ENCODE results near the gene KHDRBS2. TPM values are rescaled to one million over a fixed set of nuclear protein-coding genes. Genes with fewer than 3 reads are reported as not detected.

The KHDRBS2 gene
- total and polyA plus RNA-seq, 11 donors: 0.15 to 0.29 TPM; not detected in 9

GRCh38 chr6:61640463-61640862, 645.6 kb downstream of the KHDRBS2 start:
- DNase-seq (no peak), ATAC-seq (no peak)
- no peak overlapping the region for H3K4me3 ChIP-seq
- H3K9me3 ChIP-seq: peaks cover 0 to 40% (median 6%) of the 10 kb centered on the region in 12 donors
- H3K27ac ChIP-seq: no peak overlapping the region
- 54 to 61% (median 55%) methylated on average over 3 of the region's 3 CpGs for WGBS, 4 donors
- H3K4me1 ChIP-seq: no peaks in the 10 kb centered on the region
- TF ChIP-seq CTCF (IDR thresholded peaks at IDR 0.05) (no peak), POLR2A (IDR thresholded peaks at IDR 0.05) (no peak)
- no peaks in the 10 kb centered on the region for H3K36me3 ChIP-seq
- no peaks in the 10 kb centered on the region for H3K27me3 ChIP-seq
- intact Hi-C loops (cut with DNase I): no loop called here
